ENCODE data around the gene TRAF6.
"Not testable (repeated sequence)": the region's sequence is repeated elsewhere in the genome, so short reads cannot be mapped to it uniquely, and the experiment has no call there.

TRAF6 gene

GRCh38 chr11:36509694-36510593 lies at the start of gene TRAF6:
Gene TRAF6, minus strand, starts transcription at chr11:36510272. Its CDS starts 8,757 bp downstream, at chr11:36501515.
- DNase-seq (ENCODE audit: low read depth in 1 of 2, low spot score in 1 of 2), result peak; percentile 79 to 88

- no peak for DNase-seq (ENCODE audit: low read depth in 1 of 2, low spot score in 1 of 2)
These were observed 48.7 kb upstream of the TRAF6 start for GRCh38 chr11:36558571-36559413.

GRCh38 chr11:36557991-36558390 lies 47.9 kb upstream of the TRAF6 start:
- no peak for DNase-seq (ENCODE audit: low read depth in 1 of 2, low spot score in 1 of 2)

GRCh38 chr11:36557390-36557789 lies 47.3 kb upstream of the TRAF6 start:
- not testable (repeated sequence) for DNase-seq (ENCODE audit: low read depth in 1 of 2, low spot score in 1 of 2)

- DNase-seq (ENCODE audit: low read depth in 1 of 2, low spot score in 1 of 2), result no peak
These were observed 40.5 kb upstream of the TRAF6 start for GRCh38 chr11:36550385-36551115.

GRCh38 chr11:36540998-36541397 lies 30.9 kb upstream of the TRAF6 start:
- no peak for DNase-seq (ENCODE audit: low read depth in 1 of 2, low spot score in 1 of 2)

GRCh38 chr11:36534276-36534840 lies 24.3 kb upstream of the TRAF6 start:
- no peak for DNase-seq (ENCODE audit: low read depth in 1 of 2, low spot score in 1 of 2)

GRCh38 chr11:36532941-36533601 lies 23.0 kb upstream of the TRAF6 start:
- no peak for DNase-seq (ENCODE audit: low read depth in 1 of 2, low spot score in 1 of 2)

- DNase-seq (ENCODE audit: low read depth in 1 of 2, low spot score in 1 of 2), result no peak
These were observed 20.8 kb upstream of the TRAF6 start for GRCh38 chr11:36530840-36531239.

GRCh38 chr11:36513965-36514364 lies 3.9 kb upstream of the TRAF6 start:
- DNase-seq (ENCODE audit: low read depth in 1 of 2, low spot score in 1 of 2), result no peak

- DNase-seq (ENCODE audit: low read depth in 1 of 2, low spot score in 1 of 2), result no peak
These were observed 1.9 kb upstream of the TRAF6 start for GRCh38 chr11:36512016-36512415.

- DNase-seq (ENCODE audit: low read depth in 1 of 2, low spot score in 1 of 2), result not testable (repeated sequence)
These were observed 990 bp upstream of the TRAF6 start for GRCh38 chr11:36511062-36511461.

GRCh38 chr11:36510594-36510942 lies 496 bp upstream of the TRAF6 start:
- no peak for DNase-seq (ENCODE audit: low read depth in 1 of 2, low spot score in 1 of 2)

- no peak for DNase-seq (ENCODE audit: low read depth in 1 of 2, low spot score in 1 of 2)
These were observed 852 bp downstream of the TRAF6 start for GRCh38 chr11:36509201-36509639.

- DNase-seq (ENCODE audit: low read depth in 1 of 2, low spot score in 1 of 2), result no peak
These were observed 1.3 kb downstream of the TRAF6 start for GRCh38 chr11:36508743-36509142.

GRCh38 chr11:36507824-36508489 lies 2.1 kb downstream of the TRAF6 start:
- DNase-seq (ENCODE audit: low read depth in 1 of 2, low spot score in 1 of 2), result no peak

- no peak for DNase-seq (ENCODE audit: low read depth in 1 of 2, low spot score in 1 of 2)
These were observed 8.8 kb downstream of the TRAF6 start for GRCh38 chr11:36501236-36501635.

GRCh38 chr11:36500315-36500721 lies 9.8 kb downstream of the TRAF6 start:
- DNase-seq (ENCODE audit: low read depth in 1 of 2, low spot score in 1 of 2), result no peak

GRCh38 chr11:36499315-36499714 lies 10.8 kb downstream of the TRAF6 start:
- DNase-seq (ENCODE audit: low read depth in 1 of 2, low spot score in 1 of 2), result no peak

- DNase-seq (ENCODE audit: low read depth in 1 of 2, low spot score in 1 of 2), result no peak
These were observed 11.4 kb downstream of the TRAF6 start for GRCh38 chr11:36498721-36499120.
